Right hindlimb (tissue), 1 donor: ENCODE measurements around the gene SUSD6.
"Not testable (repeated sequence)": the region's sequence is repeated elsewhere in the genome, so short reads cannot be mapped to it uniquely, and the experiment has no call there.

Source experiments
- DNase-seq: peaks from one replicate; pipeline ENCODE4 v3.0.0-alpha.2; 2018

The SUSD6 gene

GRCh38 chr14:69593018-69593677, 18.2 kb upstream of the SUSD6 start:
- peak; percentile 95 for DNase-seq

- DNase-seq, result no peak
These were observed 16.6 kb upstream of the SUSD6 start for GRCh38 chr14:69594846-69595245.

- DNase-seq, result no peak
These were observed 16.1 kb upstream of the SUSD6 start for GRCh38 chr14:69595336-69595735.

- DNase-seq, result not testable (repeated sequence)
These were observed 12.0 kb upstream of the SUSD6 start for GRCh38 chr14:69599431-69599830.

GRCh38 chr14:69600304-69600891, 11.0 kb upstream of the SUSD6 start:
- no peak for DNase-seq

- no peak for DNase-seq
These were observed 5.7 kb upstream of the SUSD6 start for GRCh38 chr14:69605738-69606137.

- no peak for DNase-seq
These were observed 4.9 kb upstream of the SUSD6 start for GRCh38 chr14:69606258-69607184.

- peak; percentile 37 for DNase-seq
These were observed 1.1 kb upstream of the SUSD6 start for GRCh38 chr14:69610020-69610873.

GRCh38 chr14:69610874-69611171, 573 bp upstream of the SUSD6 start:
- DNase-seq, result peak; percentile 29

GRCh38 chr14:69612014-69612782, 802 bp downstream of the SUSD6 start:
- DNase-seq, result peak; percentile 39

- DNase-seq, result no peak
These were observed 1.4 kb downstream of the SUSD6 start for GRCh38 chr14:69612783-69613130.

GRCh38 chr14:69613312-69614073, 2.1 kb downstream of the SUSD6 start:
- no peak for DNase-seq

GRCh38 chr14:69614592-69614991, 3.2 kb downstream of the SUSD6 start:
- no peak for DNase-seq

- no peak for DNase-seq
These were observed 3.7 kb downstream of the SUSD6 start for GRCh38 chr14:69615121-69615495.

GRCh38 chr14:69615496-69616407, 4.4 kb downstream of the SUSD6 start:
- DNase-seq, result peak; percentile 67

GRCh38 chr14:69616408-69616773, 5.0 kb downstream of the SUSD6 start:
- DNase-seq, result no peak

GRCh38 chr14:69617796-69618195, 6.4 kb downstream of the SUSD6 start:
- no peak for DNase-seq

- DNase-seq, result no peak
These were observed 7.6 kb downstream of the SUSD6 start for GRCh38 chr14:69619012-69619411.

GRCh38 chr14:69620211-69620611, 8.8 kb downstream of the SUSD6 start:
- DNase-seq, result no peak

GRCh38 chr14:69620981-69621380, 9.6 kb downstream of the SUSD6 start:
- DNase-seq, result no peak

GRCh38 chr14:69624136-69624535, 12.7 kb downstream of the SUSD6 start:
- no peak for DNase-seq
